SU-DHL-6 (cell line): ENCODE measurements around the gene CEP57L1.

ENCODE experiments used
- H2AFZ ChIP-seq: fragments of 200-600 bp; sonication (generic); 2 replicates; pipeline ENCODE4 v1.6.1; 2014; ENCODE audit warnings: low read depth, mild to moderate bottlenecking, moderate library complexity, mixed read lengths, antibody characterized with exemption, low read length; ENCODE audit not compliant: severe bottlenecking
- H3F3A ChIP-seq: fragments of 200-600 bp; shearing (Covaris generic); 2 replicates; pipeline ENCODE4 v1.6.0; 2016; ENCODE audit warnings: antibody characterized with exemption, mild to moderate bottlenecking; ENCODE audit not compliant: insufficient read depth
- H3K27ac ChIP-seq: fragments of 200-600 bp; sonication (generic); 2 replicates; pipeline ENCODE4 v1.5.1; 2016; ENCODE audit warnings: low read depth, mild to moderate bottlenecking, low read length, moderate library complexity, mixed read lengths
- H3K27me3 ChIP-seq: fragments of 200-600 bp; sonication (generic), shearing (Covaris generic); 2 replicates; pipeline ENCODE4 v1.6.0; 2014; ENCODE audit warnings: mild to moderate bottlenecking, low read length
- H3K36me3 ChIP-seq: fragments of 200-600 bp; sonication (generic); 2 replicates; pipeline ENCODE4 v1.6.1; 2014; ENCODE audit warnings: mild to moderate bottlenecking, low read length, mixed read lengths
- H3K4me2 ChIP-seq: fragments of 300-600, 200-600 bp; shearing (Covaris generic), sonication (generic); 2 replicates; pipeline ENCODE4 v1.6.0; 2014; ENCODE audit warnings: low read length, low read depth, mild to moderate bottlenecking; ENCODE audit not compliant: poor library complexity, severe bottlenecking
- H3K4me3 ChIP-seq: fragments of 200-600 bp; sonication (generic); 2 replicates; pipeline ENCODE4 v1.5.1; 2014; ENCODE audit warnings: antibody characterized with exemption, low read length, mild to moderate bottlenecking, mixed read lengths; ENCODE audit not compliant: insufficient read depth, poor library complexity, severe bottlenecking
- H3K79me2 ChIP-seq: fragments of 200-600 bp; sonication (generic); 2 replicates; pipeline ENCODE4 v1.6.1; 2014; ENCODE audit warnings: mild to moderate bottlenecking, low read length, moderate library complexity; ENCODE audit not compliant: insufficient read depth
- H3K9ac ChIP-seq: fragments of 200-600 bp; sonication (generic); 2 replicates; pipeline ENCODE4 v1.7.0; 2014; ENCODE audit warnings: mild to moderate bottlenecking, low read length
- H3K9me2 ChIP-seq: fragments of 200-600 bp; sonication (generic); replicated peaks from 2 replicates; pipeline ENCODE4 v1.6.1; 2014; ENCODE audit warnings: low read length; ENCODE audit not compliant: insufficient read depth
- H3K9me3 ChIP-seq: fragments of 200-600 bp; sonication (generic); 2 replicates; pipeline ENCODE4 v1.6.1; 2014; ENCODE audit warnings: low read length, mixed read lengths; ENCODE audit not compliant: insufficient read depth
- H4K20me1 ChIP-seq: fragments of 200-600 bp; sonication (generic); 2 replicates; pipeline ENCODE4 v1.6.1; 2014; ENCODE audit warnings: low read depth, mild to moderate bottlenecking, antibody characterized with exemption, low read length, moderate library complexity, mixed read lengths
- EZH2phosphoT487 ChIP-seq: fragments of 200-600 bp; sonication (generic), shearing (Covaris generic); conservative IDR thresholded peaks from 2 replicates; pipeline ENCODE4 v1.6.1; 2018; ENCODE audit warnings: mild to moderate bottlenecking, antibody characterized with exemption, low read length, moderate library complexity, mixed read lengths
- TF ChIP-seq, protein P1 (sequence below): fragments of 200-600 bp; sonication (generic); IDR thresholded peaks from one replicate; pipeline ENCODE4 v1.5.1; 2017; ENCODE audit warnings: antibody characterized with exemption, mild to moderate bottlenecking, low read length, moderate library complexity; ENCODE audit not compliant: insufficient read depth, poor library complexity, severe bottlenecking

The CEP57L1 gene

DNA sequence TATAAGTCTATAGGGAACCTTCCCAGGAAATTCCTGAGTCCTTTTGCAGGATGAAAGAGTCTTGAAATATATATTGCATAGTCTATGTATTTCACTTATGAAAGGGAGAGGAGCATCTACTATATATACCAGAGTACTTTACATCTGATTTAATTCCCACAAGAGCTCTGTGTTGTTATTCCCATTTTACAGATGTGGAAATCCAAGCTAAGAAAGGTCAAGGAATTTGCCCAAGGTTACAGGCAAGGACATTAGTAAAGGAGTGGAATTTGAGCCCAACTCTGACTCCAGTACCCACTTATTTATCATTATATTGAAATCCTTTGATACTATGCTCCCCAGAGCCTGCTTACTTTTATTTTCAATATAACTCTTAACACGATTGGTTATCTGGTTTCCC lies 3.2 kb upstream of the CEP57L1 start:
- Histone ChIP-seq H3K9ac (no peak overlapping the region), H3K79me2 (peaks cover 4% of the 10 kb centered on the region; the same call in 1 of the 2 replicates), H3K4me2 (peak overlapping the region; percentile 91), H2AFZ (no peak overlapping the region), H3K9me2 (no peaks in the 10 kb centered on the region), H3K36me3 (no peaks in the 10 kb centered on the region), H4K20me1 (no peaks in the 10 kb centered on the region), H3K27ac (no peak overlapping the region), H3F3A (no peaks in the 10 kb centered on the region), H3K4me3 (no peak overlapping the region), H3K27me3 (no peaks in the 10 kb centered on the region), H3K9me3 (no peaks in the 10 kb centered on the region)
- no peak for TF ChIP-seq EZH2phosphoT487
- TF ChIP-seq, protein P1, sequence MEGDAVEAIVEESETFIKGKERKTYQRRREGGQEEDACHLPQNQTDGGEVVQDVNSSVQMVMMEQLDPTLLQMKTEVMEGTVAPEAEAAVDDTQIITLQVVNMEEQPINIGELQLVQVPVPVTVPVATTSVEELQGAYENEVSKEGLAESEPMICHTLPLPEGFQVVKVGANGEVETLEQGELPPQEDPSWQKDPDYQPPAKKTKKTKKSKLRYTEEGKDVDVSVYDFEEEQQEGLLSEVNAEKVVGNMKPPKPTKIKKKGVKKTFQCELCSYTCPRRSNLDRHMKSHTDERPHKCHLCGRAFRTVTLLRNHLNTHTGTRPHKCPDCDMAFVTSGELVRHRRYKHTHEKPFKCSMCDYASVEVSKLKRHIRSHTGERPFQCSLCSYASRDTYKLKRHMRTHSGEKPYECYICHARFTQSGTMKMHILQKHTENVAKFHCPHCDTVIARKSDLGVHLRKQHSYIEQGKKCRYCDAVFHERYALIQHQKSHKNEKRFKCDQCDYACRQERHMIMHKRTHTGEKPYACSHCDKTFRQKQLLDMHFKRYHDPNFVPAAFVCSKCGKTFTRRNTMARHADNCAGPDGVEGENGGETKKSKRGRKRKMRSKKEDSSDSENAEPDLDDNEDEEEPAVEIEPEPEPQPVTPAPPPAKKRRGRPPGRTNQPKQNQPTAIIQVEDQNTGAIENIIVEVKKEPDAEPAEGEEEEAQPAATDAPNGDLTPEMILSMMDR: no peak

DNA sequence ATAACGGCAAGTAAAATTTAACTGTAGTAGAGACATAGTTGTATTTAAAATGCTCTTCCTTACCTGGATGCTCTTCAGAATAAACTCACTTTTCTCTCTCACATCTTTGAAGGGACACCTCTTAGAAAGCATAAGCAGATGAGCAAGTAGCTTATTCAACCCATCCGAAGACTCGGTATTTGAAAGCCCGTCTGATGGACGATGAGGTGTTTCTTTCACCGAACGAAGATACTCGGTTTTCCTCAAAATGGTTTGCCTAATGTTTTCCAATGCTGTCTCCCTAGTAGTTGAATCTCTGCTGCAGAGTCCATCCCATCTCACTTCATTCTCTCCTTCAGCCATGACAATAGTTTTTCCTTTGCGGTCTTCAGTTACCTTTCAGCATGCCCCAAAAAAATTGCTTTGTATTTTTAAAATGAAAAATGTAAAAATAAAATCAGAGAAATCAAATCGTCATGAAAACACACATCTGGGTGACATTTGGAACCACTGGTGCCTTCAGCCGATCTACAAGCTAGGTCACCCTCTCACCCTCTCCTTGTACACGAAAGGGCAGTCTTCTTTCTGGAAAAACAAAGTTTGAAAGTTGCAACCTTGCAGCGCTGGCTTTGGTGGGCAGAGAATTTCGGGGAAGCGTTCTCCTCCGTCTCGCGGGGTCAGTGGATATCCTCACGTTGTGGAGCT lies 1.4 kb upstream of the CEP57L1 start:
- no peak for TF ChIP-seq EZH2phosphoT487
- Histone ChIP-seq H3K79me2 (peaks cover 4% of the 10 kb centered on the region; the same call in 1 of the 2 replicates), H3K27ac (no peak overlapping the region), H3F3A (no peaks in the 10 kb centered on the region), H3K4me2 (peak overlapping the region; percentile 91), H3K9ac (peak overlapping the region; percentile 86), H2AFZ (peak overlapping the region; percentile 74), H3K9me2 (no peaks in the 10 kb centered on the region), H3K27me3 (no peaks in the 10 kb centered on the region), H4K20me1 (no peaks in the 10 kb centered on the region), H3K9me3 (no peaks in the 10 kb centered on the region), H3K36me3 (no peaks in the 10 kb centered on the region), H3K4me3 (peak overlapping the region; percentile 79)

DNA sequence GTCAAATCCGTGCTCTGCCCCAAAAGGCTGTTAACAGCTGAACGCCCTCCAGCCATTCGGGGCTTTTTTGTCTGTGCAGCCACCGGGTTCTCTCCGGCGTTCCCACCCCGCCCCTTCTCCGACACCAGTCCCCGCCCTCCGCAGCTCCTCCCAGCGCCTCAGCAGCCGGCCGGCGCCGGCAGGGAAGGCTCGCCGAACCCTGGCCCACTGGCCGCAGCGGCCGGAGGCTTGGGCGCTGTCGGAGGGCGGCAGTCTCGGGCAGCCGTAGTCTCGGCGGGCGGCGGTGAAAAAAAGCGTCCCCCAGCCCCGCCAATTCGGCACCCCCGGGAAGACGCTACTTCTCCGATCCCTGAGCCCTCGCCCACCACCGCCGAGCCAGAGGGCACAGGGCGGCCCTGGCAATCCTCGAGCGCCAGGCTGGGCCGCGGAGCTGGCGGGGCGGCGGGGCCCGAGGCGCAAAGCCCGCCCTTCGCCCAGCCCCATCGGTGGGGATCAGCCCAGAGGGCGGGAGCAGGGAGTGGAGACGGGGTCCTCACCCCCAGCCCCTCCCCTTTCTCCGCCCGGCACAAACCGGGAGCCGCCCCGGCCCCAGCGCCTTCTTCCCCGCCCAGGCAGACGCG lies 781 bp upstream of the CEP57L1 start, which contains the start of gene SESN1:
TSS of gene SESN1 (minus strand) at position 431 of the 620 bp plus-strand sequence. CDS start 773 bp downstream, outside the sequence.
- Histone ChIP-seq H3K4me2 (peak within 1 kb of the TSS; percentile 91), H3K79me2 (peaks cover 4% of the 10 kb centered on the region; the same call in 1 of the 2 replicates), H3K9me2 (no peaks in the 10 kb centered on the region), H3F3A (no peaks in the 10 kb centered on the region), H3K4me3 (peak within 1 kb of the TSS; percentile 79), H3K36me3 (no peaks in the 10 kb centered on the region), H3K9ac (peak within 1 kb of the TSS; percentile 86), H3K9me3 (no peaks in the 10 kb centered on the region), H3K27me3 (no peaks in the 10 kb centered on the region), H4K20me1 (no peaks in the 10 kb centered on the region), H3K27ac (peak within 1 kb of the TSS; percentile 86), H2AFZ (peak within 1 kb of the TSS; percentile 96)
- TF ChIP-seq EZH2phosphoT487: no peak
- TF ChIP-seq, protein P1: no peak

DNA sequence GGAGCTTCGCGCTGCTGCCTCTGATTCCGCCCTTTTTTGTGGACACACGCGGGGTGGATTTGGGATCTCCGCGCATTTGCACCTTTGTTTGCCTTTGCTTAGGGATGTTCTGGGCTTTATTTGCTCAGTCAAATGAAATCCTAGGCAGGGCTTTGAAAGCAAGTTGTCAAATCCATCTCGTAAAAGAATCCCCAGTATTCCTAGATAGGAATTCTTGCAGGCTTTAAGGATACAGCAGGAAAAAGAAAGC lies 453 bp downstream of the CEP57L1 start:
- Histone ChIP-seq H3K9me3 (no peaks in the 10 kb centered on the region), H3K4me3 (peak overlapping the region; percentile 79), H3K9ac (peak overlapping the region; percentile 86), H3K4me2 (peak overlapping the region; percentile 91), H3K27ac (peak overlapping the region; percentile 19; the same call in 1 of the 2 replicates), H2AFZ (peak overlapping the region; percentile 96), H3K79me2 (peaks cover 4% of the 10 kb centered on the region; the same call in 1 of the 2 replicates), H3K36me3 (no peaks in the 10 kb centered on the region), H3K9me2 (no peaks in the 10 kb centered on the region), H4K20me1 (no peaks in the 10 kb centered on the region), H3F3A (no peaks in the 10 kb centered on the region), H3K27me3 (no peaks in the 10 kb centered on the region)
- TF ChIP-seq, protein P1: no peak
- TF ChIP-seq EZH2phosphoT487: no peak
